Erythroblast (primary cell): ENCODE data around the gene CCDC117.

Source experiments
- GATA1 ChIP-seq: IDR thresholded peaks from 2 replicates; pipeline ENCODE4 v1.6.1; 2011; ENCODE audit warnings: low read depth, mild to moderate bottlenecking, control low read depth, low read length, moderate library complexity
- POLR2A ChIP-seq: IDR thresholded peaks from 2 replicates; pipeline ENCODE4 v1.6.1; 2011; ENCODE audit warnings: mild to moderate bottlenecking, low read length

DNA sequence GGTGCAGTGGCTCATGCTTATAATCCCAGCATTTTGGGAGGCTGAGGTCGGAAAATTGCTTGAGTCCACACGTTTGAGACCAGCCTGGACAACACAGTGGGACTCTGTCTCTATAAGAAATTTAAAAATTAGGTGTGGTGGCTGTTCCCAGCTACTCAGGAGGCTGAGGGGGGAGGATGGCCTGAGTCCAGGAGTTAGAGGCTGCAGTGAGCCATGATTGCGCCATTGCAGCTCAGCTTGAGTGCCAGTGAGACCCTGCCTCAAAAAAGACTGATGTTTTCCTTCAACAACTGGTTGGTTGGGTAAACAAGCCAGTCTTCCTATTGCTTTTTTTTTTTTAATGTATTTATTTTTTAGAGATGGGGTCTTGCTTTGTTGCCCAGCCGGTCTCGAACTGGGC is 18.6 kb downstream of the CCDC117 start:
- TF ChIP-seq POLR2A = no peak
- no peak for TF ChIP-seq GATA1
